Stimulated activated naive CD4-positive, alpha-beta T cell treated with Interleukin-2 at 50 U/mL for 16 hours (primary cell): ENCODE results near the gene SOAT2.
"Not testable (repeated sequence)": the region's sequence is repeated elsewhere in the genome, so short reads cannot be mapped to it uniquely, and the experiment has no call there.

ENCODE experiments used
- DNase-seq: peaks from one replicate; lab custom pipeline; 2025; lab: John Stamatoyannopoulos, UW

The SOAT2 gene

DNA sequence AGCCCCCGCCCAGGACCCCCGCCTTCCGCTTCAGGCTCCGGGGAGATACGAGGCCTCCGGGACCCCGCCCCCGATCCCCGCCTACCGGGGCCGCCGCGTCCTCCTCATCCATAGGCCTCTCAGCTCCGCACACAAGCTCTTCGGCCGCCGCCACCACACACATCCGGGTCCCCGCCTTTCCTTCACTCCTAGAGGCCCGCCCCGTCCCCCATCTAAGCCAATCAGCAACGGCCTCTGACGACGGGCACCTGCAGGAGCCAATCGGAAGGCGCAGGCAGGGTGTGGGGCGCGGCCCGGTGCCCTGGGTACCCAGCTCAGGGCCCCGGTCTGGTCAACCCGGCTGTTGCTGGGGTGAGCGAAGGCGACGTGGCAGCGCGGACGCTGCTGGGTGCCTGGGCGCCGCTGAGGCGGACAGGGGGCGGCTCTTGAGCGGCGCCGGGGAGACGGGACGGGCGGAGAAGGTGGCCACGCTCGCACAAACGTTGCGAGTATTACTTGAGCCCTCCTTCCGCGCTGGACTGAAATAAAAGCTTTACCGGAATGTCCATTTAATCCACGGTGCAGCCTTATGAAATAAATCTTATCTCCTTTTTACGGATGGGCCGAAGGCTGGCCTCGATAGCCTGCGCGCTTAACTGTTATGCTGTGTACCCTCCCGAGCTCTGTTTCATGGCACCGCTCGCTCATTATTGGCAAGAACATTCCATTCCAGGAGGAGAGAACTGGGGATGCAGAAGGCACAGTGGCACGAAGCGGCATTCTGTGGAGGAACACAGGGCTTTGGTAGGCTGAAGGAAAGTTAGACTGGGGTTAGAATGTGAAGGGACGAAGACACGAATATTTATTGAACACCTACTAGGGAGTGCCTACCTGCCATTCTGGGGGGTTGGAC is 23.8 kb upstream of the SOAT2 start, which contains the start of gene SPRYD3:
TSS of gene SPRYD3 (minus strand) at position 165 of the 892 bp plus-strand sequence. CDS start at position 108, 57 bp downstream.
- DNase-seq, result peak; percentile 96

DNA sequence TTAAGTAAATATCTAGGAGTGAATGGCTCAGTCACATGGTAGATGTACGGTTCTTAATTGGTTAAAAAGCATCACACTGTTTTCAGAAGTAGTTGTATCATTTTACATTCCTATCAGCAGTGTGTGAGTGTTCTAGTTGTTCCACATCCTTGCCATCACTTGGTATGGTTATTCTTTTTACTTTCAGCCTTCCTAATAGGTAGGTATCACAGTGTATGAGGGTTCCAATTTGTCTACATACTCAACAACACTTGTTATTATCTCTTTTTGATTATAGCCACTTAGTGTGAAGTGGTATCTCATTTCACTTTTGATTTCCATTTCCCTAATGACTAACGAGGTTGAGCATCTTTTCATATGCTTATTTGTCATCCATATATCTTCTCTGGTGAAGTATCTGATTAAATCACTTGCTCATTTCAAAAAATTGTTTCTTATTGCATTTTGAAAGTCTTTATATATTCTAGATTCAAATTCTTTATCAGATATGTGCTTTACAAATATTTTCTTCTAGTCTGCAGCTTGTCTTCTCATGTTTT is 20.6 kb upstream of the SOAT2 start:
- DNase-seq, result no peak

DNA sequence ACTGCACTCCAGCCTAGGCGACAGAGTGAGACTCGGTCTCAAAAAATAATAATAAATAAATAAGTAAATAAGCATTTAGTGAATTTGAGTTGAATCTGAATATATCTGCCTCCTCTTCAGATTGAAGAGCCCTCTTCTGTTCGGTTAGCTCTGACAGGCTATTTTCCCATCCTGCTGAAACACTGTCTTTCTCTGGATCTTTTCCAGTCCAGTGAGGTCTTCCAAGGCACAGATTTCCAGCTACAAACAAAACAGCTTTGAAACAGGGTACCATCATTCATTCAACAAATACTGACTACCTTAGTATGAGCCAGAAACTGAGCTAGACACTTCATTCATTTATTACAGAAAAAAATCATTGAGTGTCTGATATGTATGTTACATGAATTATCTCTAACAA is 16.9 kb upstream of the SOAT2 start:
- no peak for DNase-seq

DNA sequence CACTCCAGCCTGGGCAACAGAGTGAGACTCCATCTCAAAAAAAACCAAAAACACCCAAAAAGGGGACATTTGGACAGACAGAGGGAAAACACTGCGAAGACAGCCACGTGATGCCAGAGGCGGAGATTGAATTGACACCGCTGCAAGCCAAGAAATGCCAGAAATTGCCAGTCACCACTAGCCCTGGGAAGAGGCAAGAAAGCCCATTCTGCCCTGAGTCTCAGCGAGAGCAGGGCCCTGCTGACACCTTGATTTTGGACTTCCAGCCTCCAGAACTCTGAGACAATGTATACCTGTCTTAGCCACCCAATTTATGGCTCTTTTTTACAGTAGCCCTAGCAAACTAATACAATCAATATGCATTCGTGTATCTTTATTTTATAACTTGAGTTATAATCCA is 13.2 kb upstream of the SOAT2 start:
- DNase-seq, result no peak

DNA sequence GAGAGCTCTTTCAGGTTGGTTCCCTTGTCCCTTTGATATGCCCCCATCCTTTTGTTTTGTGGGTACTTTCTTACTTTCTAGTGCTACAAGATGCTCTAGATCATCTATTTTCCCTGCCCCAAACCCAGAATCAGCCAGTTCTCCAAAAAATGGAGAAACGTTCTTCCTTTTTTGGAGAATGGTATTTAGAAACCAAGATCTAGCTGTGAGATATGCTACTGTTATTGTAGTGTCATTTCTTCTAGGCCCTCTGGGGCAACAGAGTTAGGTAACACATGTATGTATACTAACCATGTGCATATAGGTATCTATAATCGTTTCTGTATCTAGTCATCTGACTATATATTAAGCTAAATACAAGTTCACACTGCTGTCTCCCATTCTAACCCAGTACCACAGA is 12.7 kb upstream of the SOAT2 start:
- no peak for DNase-seq

DNA sequence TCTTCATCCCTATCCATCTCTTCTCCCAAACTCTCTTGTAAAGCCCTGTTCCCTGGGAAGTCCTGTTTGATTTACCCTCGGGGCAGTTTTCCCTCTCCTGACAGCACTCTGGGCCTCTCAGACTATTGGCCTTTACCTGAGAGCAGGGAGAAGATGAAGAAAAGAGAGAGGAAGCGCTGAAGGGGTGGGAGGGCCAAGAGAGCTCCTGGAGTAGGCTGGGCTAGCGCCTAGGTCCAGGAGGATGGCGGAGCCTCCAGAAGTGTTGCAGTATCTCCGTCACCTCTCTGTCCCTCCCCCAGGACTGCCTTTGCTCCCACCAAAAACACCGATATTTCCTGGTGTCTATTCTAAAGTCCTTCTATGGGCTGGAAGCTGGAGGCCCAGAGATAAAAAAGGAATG is 11.5 kb upstream of the SOAT2 start:
- DNase-seq, result no peak

DNA sequence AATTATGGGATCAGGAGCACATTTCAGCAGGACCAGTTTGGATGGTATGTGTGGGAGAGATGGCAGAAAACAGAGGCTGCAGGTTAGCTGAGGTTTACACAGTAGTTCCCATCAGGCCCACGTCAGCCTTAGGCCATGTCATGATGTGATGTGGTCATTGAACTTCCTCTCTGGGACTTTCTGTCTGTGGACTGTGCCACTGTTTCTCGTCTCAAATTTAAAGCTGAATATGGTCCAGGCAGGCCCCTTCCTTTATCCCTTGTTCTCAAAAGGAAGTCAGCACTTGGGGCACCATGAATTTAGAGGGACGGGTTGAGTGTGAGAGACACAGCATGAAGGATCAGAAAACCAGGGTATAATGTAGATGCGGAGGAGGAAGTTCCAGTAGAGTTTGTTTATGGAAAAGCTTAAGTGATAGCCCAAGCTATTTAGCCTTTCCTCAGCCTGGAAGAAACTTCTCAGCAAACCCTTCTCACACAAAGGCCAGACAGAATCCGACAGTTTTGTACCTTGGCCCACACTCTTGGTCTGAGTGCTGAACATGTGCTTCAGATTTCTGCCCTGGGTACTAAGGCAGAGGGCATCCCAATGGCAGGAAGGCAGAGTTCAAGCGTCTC is 9.4 kb upstream of the SOAT2 start:
- DNase-seq, result no peak

DNA sequence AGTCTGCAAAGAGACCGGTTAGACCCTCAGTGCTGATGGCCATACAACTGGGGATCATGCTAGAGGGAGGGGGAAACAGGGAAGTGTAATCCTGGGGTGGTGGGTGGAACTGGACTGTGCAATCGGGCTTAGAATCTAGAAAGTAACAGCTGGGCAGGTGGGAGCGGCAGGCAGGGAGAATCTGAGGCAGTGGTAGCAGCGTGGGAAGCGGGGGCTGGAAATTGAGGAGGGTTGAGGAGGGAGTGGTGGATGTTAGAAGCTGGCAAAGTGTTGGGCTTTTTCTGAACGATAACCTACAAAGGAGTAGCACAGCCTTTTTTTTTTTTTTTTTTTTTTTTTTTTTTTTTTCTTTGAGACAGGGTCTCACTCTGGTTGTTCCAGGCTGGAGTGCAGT is 8.9 kb upstream of the SOAT2 start:
- DNase-seq, result no peak

DNA sequence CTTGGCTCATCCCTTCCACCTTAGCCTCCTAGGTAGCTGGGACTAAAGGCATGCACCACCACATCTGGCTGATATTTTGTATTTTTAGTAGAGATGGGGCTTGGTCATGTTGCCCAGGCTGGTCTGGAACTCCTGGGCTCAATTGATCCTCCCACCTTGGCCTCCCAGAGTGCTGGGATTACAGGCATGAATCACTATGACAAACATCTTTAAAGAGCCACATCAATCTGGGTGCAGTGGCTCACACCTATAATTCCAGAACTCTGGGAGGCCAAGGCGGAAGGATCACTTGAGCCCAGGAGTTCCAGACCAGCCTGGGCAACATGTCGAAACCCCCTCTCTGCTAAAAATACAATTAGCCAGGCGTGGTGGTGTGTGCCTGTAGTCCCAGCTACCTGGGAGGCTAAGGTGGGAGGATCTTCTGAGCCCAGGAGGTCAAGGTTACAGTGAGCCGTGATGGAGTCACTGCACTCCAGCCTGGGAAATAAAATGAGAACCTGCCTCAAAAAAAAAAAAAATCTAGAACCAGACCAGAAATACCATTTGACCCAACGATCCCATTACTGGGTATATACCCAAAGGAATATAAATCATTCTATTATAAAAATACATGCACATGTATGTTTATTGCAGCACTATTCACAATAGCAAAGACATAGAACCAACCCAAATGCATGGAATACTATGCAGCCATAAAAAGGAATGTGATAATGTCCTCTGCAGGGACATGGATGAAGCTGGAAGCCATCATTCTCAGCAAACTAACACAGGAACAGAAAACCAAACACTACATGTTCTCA is 8.3 kb upstream of the SOAT2 start:
- DNase-seq, result not testable (repeated sequence)

DNA sequence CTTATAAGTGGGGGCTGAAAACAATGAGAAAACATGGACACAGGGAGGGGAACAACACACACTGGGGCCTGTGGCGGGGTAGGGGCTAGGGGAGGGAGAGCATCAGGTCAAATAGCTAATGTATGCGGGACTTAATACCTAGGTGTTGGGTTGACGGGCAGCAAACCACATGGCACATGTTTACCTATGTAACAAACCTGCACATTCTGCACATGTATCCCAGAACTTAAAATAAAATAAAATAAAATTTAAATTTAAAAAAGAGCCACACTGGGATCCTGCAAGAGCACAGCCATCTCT is 7.7 kb upstream of the SOAT2 start:
- not testable (repeated sequence) for DNase-seq

DNA sequence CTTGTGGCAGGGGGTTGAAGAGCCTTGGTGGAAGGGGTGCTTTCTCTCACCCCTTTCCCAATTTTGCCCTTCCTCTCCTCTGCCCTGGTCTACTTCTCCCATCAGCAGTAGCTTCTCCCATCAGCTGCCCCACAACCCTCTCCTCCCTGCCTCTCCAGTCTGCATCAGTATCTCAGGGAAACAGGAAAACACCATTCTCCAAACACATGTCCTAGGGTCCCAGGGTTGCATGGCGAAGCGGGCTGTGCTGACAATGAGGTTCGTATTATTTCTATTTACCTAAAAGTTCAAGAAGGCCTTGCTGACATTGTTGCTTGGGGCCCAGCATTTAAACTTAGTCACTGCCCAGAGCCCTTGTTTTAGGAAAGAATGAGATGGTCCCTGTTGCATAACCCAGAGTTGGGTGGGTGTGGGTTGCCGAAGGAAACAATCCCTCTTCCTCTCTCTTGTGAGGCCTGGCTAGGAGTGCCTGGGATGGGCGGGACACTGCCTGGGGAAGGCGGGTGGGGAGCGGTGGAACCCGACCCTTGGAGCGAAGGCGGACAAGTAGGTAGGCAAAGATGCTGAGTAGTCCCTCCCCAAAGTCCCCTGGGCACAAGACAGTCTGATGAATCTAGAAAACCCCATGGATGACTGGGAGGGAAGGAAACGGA is 7.1 kb upstream of the SOAT2 start:
- DNase-seq, result no peak

DNA sequence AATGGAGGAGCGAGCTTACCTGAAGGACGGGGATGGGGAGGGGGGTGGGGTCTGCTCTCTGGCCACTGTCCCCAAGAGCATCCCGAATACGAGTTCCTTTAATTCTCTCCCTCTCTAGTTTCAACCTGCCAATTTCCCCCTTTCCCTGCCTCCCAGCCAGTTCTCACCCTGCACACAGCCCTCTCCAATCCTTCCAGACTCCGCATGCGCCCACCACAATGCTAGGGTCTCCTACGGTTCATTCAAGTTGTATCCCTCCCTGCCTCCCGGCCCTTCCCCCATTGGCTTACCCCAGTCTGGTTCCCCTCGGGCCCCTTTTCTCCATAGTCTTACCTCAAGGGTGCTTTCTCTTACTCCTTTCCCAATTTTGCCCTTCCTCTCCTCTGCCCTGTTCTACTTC is 6.5 kb upstream of the SOAT2 start:
- DNase-seq, result no peak

DNA sequence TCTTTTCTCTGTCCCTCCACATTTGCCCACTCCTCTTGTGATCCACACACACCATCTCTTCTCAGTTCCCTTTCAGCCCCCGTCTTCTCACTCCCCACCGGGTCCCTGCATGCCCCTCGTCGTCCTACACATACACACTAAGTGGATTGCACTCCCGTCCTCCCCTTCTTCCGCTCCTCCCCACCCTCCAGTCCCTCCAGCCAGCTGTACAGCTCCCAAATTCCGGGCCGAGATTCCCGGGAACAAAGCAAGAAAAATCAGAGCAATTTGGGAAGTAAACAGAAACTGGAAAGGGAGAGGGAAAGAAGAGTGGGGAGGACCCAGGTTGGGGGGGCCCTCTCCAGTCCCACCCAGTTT is 6.1 kb upstream of the SOAT2 start:
- DNase-seq, result no peak

DNA sequence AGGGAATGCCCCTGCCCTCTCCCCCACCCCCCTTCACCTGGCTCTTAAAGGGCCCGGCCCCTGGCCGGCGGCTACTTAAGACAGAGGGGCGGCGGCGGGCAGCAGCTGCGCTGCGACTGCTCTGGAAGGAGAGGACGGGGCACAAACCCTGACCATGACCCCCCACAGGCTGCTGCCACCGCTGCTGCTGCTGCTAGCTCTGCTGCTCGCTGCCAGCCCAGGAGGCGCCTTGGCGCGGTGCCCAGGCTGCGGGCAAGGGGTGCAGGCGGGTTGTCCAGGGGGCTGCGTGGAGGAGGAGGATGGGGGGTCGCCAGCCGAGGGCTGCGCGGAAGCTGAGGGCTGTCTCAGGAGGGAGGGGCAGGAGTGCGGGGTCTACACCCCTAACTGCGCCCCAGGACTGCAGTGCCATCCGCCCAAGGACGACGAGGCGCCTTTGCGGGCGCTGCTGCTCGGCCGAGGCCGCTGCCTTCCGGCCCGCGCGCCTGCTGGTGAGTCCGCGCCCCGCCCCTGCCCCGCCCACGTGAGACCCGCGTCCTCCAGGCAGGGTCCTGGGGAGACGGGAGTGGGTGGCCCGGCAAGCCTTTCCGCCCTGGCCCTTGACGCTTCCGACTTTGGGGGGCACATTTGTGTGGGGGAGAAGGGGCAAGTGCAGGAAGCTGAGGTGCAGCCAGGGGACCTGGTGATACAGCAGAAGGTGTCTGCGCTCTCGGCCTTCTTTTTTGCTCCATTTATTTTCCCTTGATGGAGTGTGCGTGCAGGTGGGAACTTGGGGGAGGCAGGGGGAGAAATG is 5.5 kb upstream of the SOAT2 start, which contains the start of gene IGFBP6:
TSS of gene IGFBP6 (plus strand) at position 104 of the 790 bp plus-strand sequence. CDS start at position 155, 51 bp downstream.
- DNase-seq, result peak; percentile 56

DNA sequence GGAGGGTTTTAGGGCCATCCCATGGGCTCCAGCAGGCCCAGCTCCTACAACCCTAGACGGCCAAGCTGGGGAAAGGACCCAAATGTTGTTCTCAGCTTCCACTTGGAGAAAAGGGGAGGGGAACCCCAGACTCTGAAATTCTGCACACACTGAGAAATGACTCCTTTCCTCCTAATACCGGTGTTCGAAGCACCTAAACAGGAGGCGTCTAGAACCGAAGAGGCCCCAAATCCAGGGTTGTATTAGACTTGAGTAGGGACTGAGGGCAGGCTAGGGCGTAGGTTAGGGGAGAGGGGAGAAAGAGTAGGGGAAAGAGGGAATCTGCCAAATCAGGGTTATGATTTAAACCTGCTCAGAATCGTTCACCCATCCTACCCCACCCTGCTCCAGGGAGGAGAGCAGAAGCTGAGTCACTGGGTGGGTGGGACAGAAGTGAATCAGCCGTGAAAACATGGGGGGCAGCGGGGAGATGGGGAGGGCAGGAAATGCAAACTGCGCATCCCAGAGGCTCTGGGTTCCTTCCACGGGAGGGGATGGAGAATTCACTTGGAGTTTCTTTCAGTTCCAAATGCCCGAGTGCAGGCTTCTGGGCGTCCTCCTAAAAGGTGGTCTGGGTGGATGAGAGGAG is 4.8 kb upstream of the SOAT2 start:
- DNase-seq, result peak; percentile 23

DNA sequence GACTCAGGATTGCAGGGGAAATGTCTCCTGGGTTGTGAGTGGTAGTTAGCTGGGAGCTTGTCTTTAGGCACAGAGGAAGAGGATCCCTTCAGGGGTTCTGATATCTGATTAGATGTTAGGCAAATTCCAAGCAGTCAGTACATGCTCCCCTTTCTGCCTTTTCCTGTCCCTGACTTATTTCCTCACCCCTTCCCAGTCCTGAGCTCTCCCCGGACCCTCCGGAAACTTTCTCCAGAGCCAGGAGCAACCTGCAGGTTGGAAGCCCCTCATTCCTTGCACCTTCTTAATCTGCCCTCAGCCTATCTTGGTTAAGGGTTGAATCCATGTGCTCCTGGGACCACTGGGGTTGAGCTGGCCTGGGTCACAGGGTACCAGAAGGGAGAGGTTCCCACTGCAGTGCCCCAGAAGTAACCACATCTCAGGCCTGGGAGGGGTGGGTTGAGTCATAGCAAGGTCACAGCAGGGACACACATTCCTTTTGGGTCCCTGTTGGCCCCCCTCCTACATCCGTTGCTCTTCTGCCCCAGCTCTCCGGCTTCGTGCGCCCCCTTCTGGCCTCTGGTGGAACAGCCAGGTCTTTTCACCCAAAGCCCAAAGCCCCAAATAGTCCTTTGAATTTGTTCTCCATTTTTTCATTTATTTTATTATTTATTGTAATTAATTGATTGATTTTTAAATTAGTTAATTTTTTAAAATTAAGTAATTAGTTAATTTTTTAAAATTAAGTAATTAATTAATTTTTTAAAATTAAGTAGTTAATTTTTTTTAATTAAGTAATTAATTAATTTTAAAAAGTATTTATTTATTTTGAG is 4.0 kb upstream of the SOAT2 start:
- DNase-seq, result peak; percentile 85

DNA sequence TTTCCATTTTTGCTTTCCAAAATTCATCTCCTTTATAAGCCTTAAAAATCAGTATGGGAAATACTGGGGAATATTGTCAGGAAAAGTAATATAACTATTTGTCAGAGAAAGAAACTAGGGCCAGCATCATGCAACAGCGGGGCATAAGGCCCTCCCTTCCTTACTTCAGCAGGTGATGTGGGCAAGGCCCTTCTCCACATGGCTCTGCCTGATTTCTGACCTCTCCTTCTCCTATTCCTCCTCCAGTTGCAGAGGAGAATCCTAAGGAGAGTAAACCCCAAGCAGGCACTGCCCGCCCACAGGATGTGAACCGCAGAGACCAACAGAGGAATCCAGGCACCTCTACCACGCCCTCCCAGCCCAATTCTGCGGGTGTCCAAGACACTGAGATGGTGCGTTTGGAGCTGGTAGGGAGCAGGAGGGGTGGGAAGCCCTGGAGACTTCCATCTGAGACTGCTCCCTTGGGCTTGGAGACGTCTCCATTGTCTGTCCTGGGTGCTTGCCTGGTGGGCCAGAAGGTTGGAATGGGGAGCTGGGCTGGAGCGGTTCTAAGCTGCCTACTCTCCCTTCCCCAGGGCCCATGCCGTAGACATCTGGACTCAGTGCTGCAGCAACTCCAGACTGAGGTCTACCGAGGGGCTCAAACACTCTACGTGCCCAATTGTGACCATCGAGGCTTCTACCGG is 2.7 kb upstream of the SOAT2 start:
- no peak for DNase-seq

DNA sequence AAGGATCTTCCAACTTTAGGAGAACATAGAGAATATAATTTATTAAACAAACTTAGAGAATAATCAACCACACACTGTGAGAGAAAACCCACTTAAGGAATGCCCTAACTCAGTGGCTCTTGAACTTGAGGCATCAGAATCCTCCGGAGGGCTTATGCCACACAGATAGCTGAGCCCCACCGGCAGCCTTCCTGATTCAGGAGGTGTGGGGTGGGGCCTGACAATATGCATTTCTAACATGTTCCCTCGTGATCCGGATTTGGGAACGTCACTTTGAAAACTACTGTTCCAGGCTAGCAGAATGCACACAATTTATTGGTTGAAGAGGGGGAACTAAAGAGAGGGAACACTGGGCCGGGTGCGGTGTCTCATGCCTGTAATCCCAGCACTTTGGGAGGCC is 2.0 kb upstream of the SOAT2 start:
- DNase-seq, result no peak
